ENCODE results near the gene MRPL24. TPM values are rescaled to one million over a fixed set of nuclear protein-coding genes. Genes with fewer than 3 reads are reported as not detected.

Gene MRPL24
- total and polyA plus RNA-seq, 9 of the 15 experiments (the other 6 are each of a cell fraction or from before 2014, with no cell fraction given): 74.3 to 267 (median 113) TPM

DNA sequence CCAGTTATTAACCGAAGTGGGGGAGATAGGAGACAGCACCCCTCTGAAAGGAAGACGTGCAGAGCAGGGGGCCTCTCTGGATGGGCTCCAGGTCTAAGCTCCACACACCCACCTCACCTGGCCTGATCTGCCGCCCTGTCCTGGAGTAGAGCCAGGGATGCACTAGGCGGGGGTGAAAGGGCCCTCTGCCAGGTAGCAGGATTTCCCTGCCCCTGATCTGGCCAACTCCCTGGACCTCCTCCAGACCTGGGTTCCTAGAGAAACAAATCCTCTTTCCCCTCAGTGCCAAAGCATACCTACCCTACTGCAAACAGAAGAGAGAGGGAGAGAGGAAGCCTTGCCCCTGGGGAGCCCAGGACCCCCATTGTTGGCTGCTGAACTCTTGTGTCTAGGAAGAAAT lies 37.6 kb downstream of the MRPL24 start:
- Histone ChIP-seq H3K4me1 (replicated peaks in 1 of 2; ENCODE audit: control insufficient read depth in 2 of 2, insufficient read depth in 2 of 2, low read length in 2 of 2) (peaks cover 15 to 36% of the 10 kb centered on the region in 2 experiments; a peak in 4 of 5 replicates), H3K4me2 (ENCODE audit: insufficient read depth, low read length) (no peak overlapping the region), H3K9me1 (ENCODE audit: control insufficient read depth, insufficient read depth, low read length) (no peaks in the 10 kb centered on the region), H3K36me3 (ENCODE audit: control insufficient read depth, insufficient read depth, low read length) (no peaks in the 10 kb centered on the region), H3K27me3 (ENCODE audit: control insufficient read depth in 2 of 2, insufficient read depth in 2 of 2, low read length in 2 of 2) (no peaks in the 10 kb centered on the region), H4K20me1 (replicated peaks; ENCODE audit: control insufficient read depth, insufficient read depth, low read length) (no peaks in the 10 kb centered on the region), H3K79me2 (ENCODE audit: control insufficient read depth, insufficient read depth, low read length) (no peaks in the 10 kb centered on the region), H3K9ac (ENCODE audit: insufficient read depth in 1 of 2, low read depth in 2 of 2, low read length in 2 of 2) (peak overlapping the region in 1 of 2 experiments; percentile 29; a peak in 1 of 4 replicates), H2AFZ (ENCODE audit: low read depth, low read length) (no peak overlapping the region), H3K27ac (ENCODE audit: extremely low read depth, low read depth, low read length) (no peak overlapping the region), H3K9me3 (replicated peaks; ENCODE audit: control insufficient read depth, insufficient read depth, low read depth, low read length) (no peaks in the 10 kb centered on the region), H3K4me3 (no peak overlapping the region)
- no TSS peak for BruUV-seq (replicated peaks)
- FAIRE-seq (no peak), DNase-seq (ENCODE audit: extremely low read depth in 1 of 4, low spot score in 3 of 4) (no peak), ATAC-seq (no peak)
- POLR2A ChIA-PET: interaction anchor here (0.7 to 1.6 kb wide), 3 partner anchors 14 to 41 kb away, joined by 3 to 10 read pairs (median 4); no protein-coding TSS in a partner anchor
- in situ Hi-C loops (cut with MboI): no loop called here
- 79% methylated on average over 4 of the region's 4 CpGs for WGBS (ENCODE audit: insufficient coverage, low coverage, missing lambda C conversion rate)
- CTCF ChIA-PET (ENCODE audit: low intra/inter-chr PET ratio): interaction anchor here (4.4 kb wide), 1 partner anchor 14 kb away, joined by 64 read pairs; no protein-coding TSS in a partner anchor
- intact Hi-C loops (cut with micrococcal nuclease): no loop called here
- TF ChIP-seq RBBP5 (IDR thresholded peaks at IDR 0.05; ENCODE audit: borderline replicate concordance, insufficient read depth, low read length, poor library complexity, severe bottlenecking): no peak
- TF ChIP-seq EP400 (IDR thresholded peaks at IDR 0.05): no peak
- TF ChIP-seq ZNF79 (CRISPR knock-in tag; IDR thresholded peaks at IDR 0.05; ENCODE audit: low read depth): no peak
- TF ChIP-seq, protein P1, sequence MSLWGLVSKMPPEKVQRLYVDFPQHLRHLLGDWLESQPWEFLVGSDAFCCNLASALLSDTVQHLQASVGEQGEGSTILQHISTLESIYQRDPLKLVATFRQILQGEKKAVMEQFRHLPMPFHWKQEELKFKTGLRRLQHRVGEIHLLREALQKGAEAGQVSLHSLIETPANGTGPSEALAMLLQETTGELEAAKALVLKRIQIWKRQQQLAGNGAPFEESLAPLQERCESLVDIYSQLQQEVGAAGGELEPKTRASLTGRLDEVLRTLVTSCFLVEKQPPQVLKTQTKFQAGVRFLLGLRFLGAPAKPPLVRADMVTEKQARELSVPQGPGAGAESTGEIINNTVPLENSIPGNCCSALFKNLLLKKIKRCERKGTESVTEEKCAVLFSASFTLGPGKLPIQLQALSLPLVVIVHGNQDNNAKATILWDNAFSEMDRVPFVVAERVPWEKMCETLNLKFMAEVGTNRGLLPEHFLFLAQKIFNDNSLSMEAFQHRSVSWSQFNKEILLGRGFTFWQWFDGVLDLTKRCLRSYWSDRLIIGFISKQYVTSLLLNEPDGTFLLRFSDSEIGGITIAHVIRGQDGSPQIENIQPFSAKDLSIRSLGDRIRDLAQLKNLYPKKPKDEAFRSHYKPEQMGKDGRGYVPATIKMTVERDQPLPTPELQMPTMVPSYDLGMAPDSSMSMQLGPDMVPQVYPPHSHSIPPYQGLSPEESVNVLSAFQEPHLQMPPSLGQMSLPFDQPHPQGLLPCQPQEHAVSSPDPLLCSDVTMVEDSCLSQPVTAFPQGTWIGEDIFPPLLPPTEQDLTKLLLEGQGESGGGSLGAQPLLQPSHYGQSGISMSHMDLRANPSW (CRISPR knock-in tag; IDR thresholded peaks at IDR 0.05): no peak
- no peak for TF ChIP-seq MBD2 (IDR thresholded peaks at IDR 0.05; ENCODE audit: borderline replicate concordance, low read depth)
- TF ChIP-seq SNIP1 (IDR thresholded peaks at IDR 0.05; ENCODE audit: low read depth): no peak
- TF ChIP-seq FOXA3 (CRISPR knock-in tag; conservative IDR thresholded peaks at IDR 0.05 in 1 of 2, IDR thresholded peaks at IDR 0.05 in 1 of 2): no peak
- TF ChIP-seq RBFOX2 (IDR thresholded peaks at IDR 0.05; ENCODE audit: low read depth, low read length): no peak
- TF ChIP-seq, protein P2, sequence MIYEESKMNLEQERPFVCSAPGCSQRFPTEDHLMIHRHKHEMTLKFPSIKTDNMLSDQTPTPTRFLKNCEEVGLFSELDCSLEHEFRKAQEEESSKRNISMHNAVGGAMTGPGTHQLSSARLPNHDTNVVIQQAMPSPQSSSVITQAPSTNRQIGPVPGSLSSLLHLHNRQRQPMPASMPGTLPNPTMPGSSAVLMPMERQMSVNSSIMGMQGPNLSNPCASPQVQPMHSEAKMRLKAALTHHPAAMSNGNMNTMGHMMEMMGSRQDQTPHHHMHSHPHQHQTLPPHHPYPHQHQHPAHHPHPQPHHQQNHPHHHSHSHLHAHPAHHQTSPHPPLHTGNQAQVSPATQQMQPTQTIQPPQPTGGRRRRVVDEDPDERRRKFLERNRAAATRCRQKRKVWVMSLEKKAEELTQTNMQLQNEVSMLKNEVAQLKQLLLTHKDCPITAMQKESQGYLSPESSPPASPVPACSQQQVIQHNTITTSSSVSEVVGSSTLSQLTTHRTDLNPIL (CRISPR knock-in tag; IDR thresholded peaks at IDR 0.05): no peak
- TF ChIP-seq TRIM24 (IDR thresholded peaks at IDR 0.05): no peak
- TF ChIP-seq ZNF24 (IDR thresholded peaks at IDR 0.05): no peak
- no peak for TF ChIP-seq ZNF175 (CRISPR knock-in tag; IDR thresholded peaks at IDR 0.05; ENCODE audit: low read depth)
- TF ChIP-seq, protein P3, sequence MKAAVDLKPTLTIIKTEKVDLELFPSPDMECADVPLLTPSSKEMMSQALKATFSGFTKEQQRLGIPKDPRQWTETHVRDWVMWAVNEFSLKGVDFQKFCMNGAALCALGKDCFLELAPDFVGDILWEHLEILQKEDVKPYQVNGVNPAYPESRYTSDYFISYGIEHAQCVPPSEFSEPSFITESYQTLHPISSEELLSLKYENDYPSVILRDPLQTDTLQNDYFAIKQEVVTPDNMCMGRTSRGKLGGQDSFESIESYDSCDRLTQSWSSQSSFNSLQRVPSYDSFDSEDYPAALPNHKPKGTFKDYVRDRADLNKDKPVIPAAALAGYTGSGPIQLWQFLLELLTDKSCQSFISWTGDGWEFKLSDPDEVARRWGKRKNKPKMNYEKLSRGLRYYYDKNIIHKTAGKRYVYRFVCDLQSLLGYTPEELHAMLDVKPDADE (conservative IDR thresholded peaks at IDR 0.05; ENCODE audit: control insufficient read depth, low read depth, low read length): no peak
- TF ChIP-seq ZFP30 (CRISPR knock-in tag; IDR thresholded peaks at IDR 0.05; ENCODE audit: borderline replicate concordance): no peak
- TF ChIP-seq HMBOX1 (IDR thresholded peaks at IDR 0.05): no peak
- no peak for TF ChIP-seq MXI1 (IDR thresholded peaks at IDR 0.05; ENCODE audit: low read depth, low read length)
